Fibroblast of skin of left quadriceps (primary cell): ENCODE results near the gene MARF1.
"Not testable (repeated sequence)": the region's sequence is repeated elsewhere in the genome, so short reads cannot be mapped to it uniquely, and the experiment has no call there.

Source experiments
- DNase-seq, 2 experiments: peaks; one replicate each; pipeline ENCODE4 v3.0.0-alpha.2; 2013; ENCODE audit warnings: low read depth in 2 of 2

The MARF1 gene

GRCh38 chr16:15601212-15601879 is 41.6 kb downstream of the MARF1 start:
- no peak for DNase-seq

GRCh38 chr16:15599303-15600070 is 43.5 kb downstream of the MARF1 start:
- no peak for DNase-seq

- no peak for DNase-seq
Observed at GRCh38 chr16:15598648-15599190, 44.2 kb downstream of the MARF1 start.

GRCh38 chr16:15597822-15598647 is 44.9 kb downstream of the MARF1 start:
- no peak for DNase-seq

GRCh38 chr16:15597135-15597534 is 45.8 kb downstream of the MARF1 start:
- no peak for DNase-seq

- no peak for DNase-seq
Observed at GRCh38 chr16:15594711-15595320, 48.1 kb downstream of the MARF1 start.

- DNase-seq = no peak
Observed at GRCh38 chr16:15593235-15593634, 49.7 kb downstream of the MARF1 start.

- DNase-seq = no peak
Observed at GRCh38 chr16:15592324-15592723, 50.6 kb downstream of the MARF1 start.

- no peak for DNase-seq
Observed at GRCh38 chr16:15587152-15587825, 55.7 kb downstream of the MARF1 start.

- DNase-seq = no peak
Observed at GRCh38 chr16:15586716-15587115, 56.2 kb downstream of the MARF1 start.

- no peak for DNase-seq
Observed at GRCh38 chr16:15585956-15586355, 57.0 kb downstream of the MARF1 start.

GRCh38 chr16:15583526-15583925 is 59.4 kb downstream of the MARF1 start:
- DNase-seq = no peak

GRCh38 chr16:15581127-15581815 is 61.7 kb downstream of the MARF1 start:
- DNase-seq = no peak

GRCh38 chr16:15578824-15579223 is 64.1 kb downstream of the MARF1 start:
- no peak for DNase-seq

- no peak for DNase-seq
Observed at GRCh38 chr16:15576960-15577958, 65.7 kb downstream of the MARF1 start.

GRCh38 chr16:15575293-15576049 is 67.5 kb downstream of the MARF1 start:
- no peak for DNase-seq

GRCh38 chr16:15574614-15574948 is 68.4 kb downstream of the MARF1 start:
- DNase-seq = no peak

GRCh38 chr16:15573896-15574613 is 68.9 kb downstream of the MARF1 start:
- DNase-seq = not testable (repeated sequence)
